OCI-LY1 (cell line): Measurements from ENCODE around the gene SHLD2.

Experiments
- H2AFZ ChIP-seq: fragments of 200-600 bp; sonication (generic), shearing (Covaris generic); 2 replicates; pipeline ENCODE4 v1.6.0; 2014; ENCODE audit warnings: antibody characterized with exemption, mild to moderate bottlenecking, low read length
- H3F3A ChIP-seq: fragments of 200-600 bp; sonication (generic), shearing (Covaris generic); 2 replicates; pipeline ENCODE4 v1.6.0; 2014; ENCODE audit warnings: mild to moderate bottlenecking, antibody characterized with exemption, low read length, moderate library complexity; ENCODE audit not compliant: insufficient read depth
- H3K27ac ChIP-seq: fragments of 200-600 bp; sonication (generic); 2 replicates; pipeline ENCODE4 v1.5.1; 2014; ENCODE audit warnings: low read length, mixed run types, mild to moderate bottlenecking, low read depth; ENCODE audit not compliant: poor library complexity, severe bottlenecking
- H3K27me3 ChIP-seq: fragments of 200-600 bp; sonication (generic); 2 replicates; pipeline ENCODE4 v1.6.0; 2014; ENCODE audit warnings: antibody characterized with exemption, mild to moderate bottlenecking, low read length, moderate library complexity; ENCODE audit not compliant: insufficient read depth
- H3K36me3 ChIP-seq: fragments of 200-600 bp; sonication (generic); 2 replicates; pipeline ENCODE4 v1.6.1; 2014; ENCODE audit warnings: mild to moderate bottlenecking, antibody characterized with exemption, low read length, moderate library complexity, mixed read lengths; ENCODE audit not compliant: insufficient read depth
- H3K4me1 ChIP-seq: fragments of 200-600 bp; sonication (generic); 2 replicates; pipeline ENCODE4 v1.5.1; 2014; ENCODE audit warnings: mild to moderate bottlenecking, low read length, moderate library complexity; ENCODE audit not compliant: insufficient read depth, severe bottlenecking
- H3K4me2 ChIP-seq: fragments of 200-600 bp; sonication (generic), shearing (Covaris generic); 2 replicates; pipeline ENCODE4 v1.6.1; 2014; ENCODE audit warnings: low read length
- H3K4me3 ChIP-seq: fragments of 200-600 bp; sonication (generic); 2 replicates; pipeline ENCODE4 v1.5.1; 2014; ENCODE audit warnings: low read length, low read depth, mild to moderate bottlenecking, mixed read lengths; ENCODE audit not compliant: poor library complexity, severe bottlenecking
- H3K79me2 ChIP-seq: fragments of 200-600 bp; shearing (Covaris generic); 2 replicates; pipeline ENCODE4 v1.6.1; 2016; ENCODE audit warnings: mixed run types, low read length, mixed read lengths; ENCODE audit not compliant: insufficient read depth
- H3K9ac ChIP-seq: fragments of 200-600 bp; sonication (generic), shearing (Covaris generic); 2 replicates; pipeline ENCODE4 v1.6.1; 2014; ENCODE audit warnings: mild to moderate bottlenecking, low read length, mixed read lengths
- H3K9me2 ChIP-seq: fragments of 200-600 bp; sonication (generic), shearing (Covaris generic); 2 replicates; pipeline ENCODE4 v1.6.1; 2014; ENCODE audit warnings: low read depth, mild to moderate bottlenecking, low read length, mixed read lengths
- H3K9me3 ChIP-seq: fragments of 200-600 bp; shearing (Covaris generic); 2 replicates; pipeline ENCODE4 v1.6.1; 2014; ENCODE audit warnings: low read length, mixed read lengths
- H4K20me1 ChIP-seq: fragments of 200-600 bp; sonication (generic), shearing (Covaris generic); 2 replicates; pipeline ENCODE4 v1.6.0; 2016; ENCODE audit warnings: mild to moderate bottlenecking, low read length; ENCODE audit not compliant: insufficient read depth
- CTCF ChIP-seq: fragments of 200-600 bp; sonication (generic), shearing (Covaris generic); IDR thresholded peaks from 2 replicates; pipeline ENCODE4 v1.5.1; 2017; ENCODE audit warnings: mild to moderate bottlenecking, antibody characterized with exemption, low read length, moderate library complexity, mixed read lengths
- EZH2 ChIP-seq: fragments of 200-600 bp; sonication (generic), shearing (Covaris generic); IDR thresholded peaks from 2 replicates; pipeline ENCODE4 v1.8.0; 2017; ENCODE audit warnings: borderline replicate concordance, mixed run types, mild to moderate bottlenecking, antibody characterized with exemption, low read length, moderate library complexity, mixed read lengths

SHLD2 gene

DNA sequence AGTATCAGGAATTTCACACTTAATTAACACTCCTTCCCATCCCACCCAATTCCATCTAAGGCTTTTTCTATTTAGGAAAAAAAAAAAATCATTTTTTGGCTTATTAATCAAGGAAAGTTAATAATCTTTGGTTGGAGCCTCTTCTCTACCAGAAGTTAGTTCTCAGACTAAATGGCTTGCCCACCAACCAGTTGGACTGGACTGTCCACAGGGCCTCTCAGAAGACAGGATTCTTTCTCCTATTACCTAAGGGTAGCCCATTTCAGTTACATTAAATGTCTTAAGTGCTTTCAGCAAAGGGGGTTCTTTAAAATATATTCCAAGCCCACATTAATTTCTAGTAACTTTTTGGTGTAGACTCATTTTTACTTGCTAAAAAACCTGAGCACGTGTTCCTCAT, 35.6 kb upstream of the SHLD2 start:
- H3K4me3 ChIP-seq, result no peak overlapping the region
- H3K9ac ChIP-seq, result no peak overlapping the region
- no peaks in the 10 kb centered on the region for H3K27me3 ChIP-seq
- no peak overlapping the region for H2AFZ ChIP-seq
- no peaks in the 10 kb centered on the region for H3K9me2 ChIP-seq
- peaks cover 94% of the 10 kb centered on the region for H3K36me3 ChIP-seq
- H4K20me1 ChIP-seq, result no peaks in the 10 kb centered on the region
- H3K4me2 ChIP-seq, result no peak overlapping the region
- no peaks in the 10 kb centered on the region for H3F3A ChIP-seq
- H3K9me3 ChIP-seq, result no peaks in the 10 kb centered on the region
- no peaks in the 10 kb centered on the region for H3K4me1 ChIP-seq
- no peaks in the 10 kb centered on the region for H3K79me2 ChIP-seq
- TF ChIP-seq CTCF (no peak), EZH2 (no peak)
- no peak overlapping the region for H3K27ac ChIP-seq

GRCh38 chr10:87060280-87060928, 34.6 kb upstream of the SHLD2 start:
- no peak overlapping the region for H2AFZ ChIP-seq
- H3K4me2 ChIP-seq, result no peak overlapping the region
- TF ChIP-seq EZH2, result no peak
- TF ChIP-seq CTCF, result no peak
- H3K27ac ChIP-seq, result no peak overlapping the region
- H3F3A ChIP-seq, result no peaks in the 10 kb centered on the region
- no peak overlapping the region for H3K9ac ChIP-seq
- no peaks in the 10 kb centered on the region for H3K79me2 ChIP-seq
- H3K4me3 ChIP-seq, result no peak overlapping the region
- H3K36me3 ChIP-seq, result peaks cover 93% of the 10 kb centered on the region
- no peaks in the 10 kb centered on the region for H4K20me1 ChIP-seq
- H3K27me3 ChIP-seq, result no peaks in the 10 kb centered on the region
- H3K9me3 ChIP-seq, result no peaks in the 10 kb centered on the region
- no peaks in the 10 kb centered on the region for H3K9me2 ChIP-seq
- no peaks in the 10 kb centered on the region for H3K4me1 ChIP-seq

- Histone ChIP-seq H3K4me1 (no peaks in the 10 kb centered on the region), H3K79me2 (no peaks in the 10 kb centered on the region), H3K27ac (no peak overlapping the region), H3K27me3 (no peaks in the 10 kb centered on the region), H3K9ac (no peak overlapping the region), H3K9me2 (no peaks in the 10 kb centered on the region), H3K4me3 (no peak overlapping the region), H4K20me1 (no peaks in the 10 kb centered on the region), H2AFZ (no peak overlapping the region), H3K4me2 (no peak overlapping the region), H3F3A (no peaks in the 10 kb centered on the region), H3K9me3 (no peaks in the 10 kb centered on the region), H3K36me3 (peaks cover 91% of the 10 kb centered on the region)
- TF ChIP-seq EZH2, result no peak
- no peak for TF ChIP-seq CTCF
Observed at GRCh38 chr10:87064651-87065050, 30.4 kb upstream of the SHLD2 start.
